Uterus (tissue), 4 donors: Measurements from ENCODE around the gene ANKH. TPM values are rescaled to one million over a fixed set of nuclear protein-coding genes. Genes with fewer than 3 reads are reported as not detected.

Source experiments
- DNase-seq, 2 donors: peaks; one replicate each; pipeline ENCODE4 v3.0.0-alpha.2; 2019 to 2020
- H3K27ac ChIP-seq, 2 donors: fragments of 200-600 bp; sonication (generic); 1 replicate in 1 of 2; 2 replicates in 1 of 2; pipeline ENCODE4 v1.5.1; 2016 to 2018
- H3K27me3 ChIP-seq, 2 donors: fragments of 200-600 bp; sonication (generic); one replicate each; pipeline ENCODE4 v1.5.1; 2018 to 2019; ENCODE audit warnings: control low read depth in 1 of 2
- H3K36me3 ChIP-seq, 2 donors: fragments of 200-600 bp; sonication (generic); one replicate each; pipeline ENCODE4 v1.5.1; 2019; ENCODE audit warnings: control low read depth in 1 of 2
- H3K4me1 ChIP-seq, 2 donors: fragments of 200-600 bp; sonication (generic); one replicate each; pipeline ENCODE4 v1.5.1; 2018 to 2019; ENCODE audit warnings: control low read depth in 1 of 2
- H3K4me3 ChIP-seq, 2 donors: fragments of 200-600 bp; sonication (generic); 1 replicate in 1 of 2; 2 replicates in 1 of 2; pipeline ENCODE4 v1.5.1; 2018 to 2019; ENCODE audit warnings: mild to moderate bottlenecking in 1 of 2
- H3K9me3 ChIP-seq, 2 donors: fragments of 200-600 bp; sonication (generic); one replicate each; pipeline ENCODE4 v1.5.1; 2019; ENCODE audit warnings: control low read depth in 1 of 2
- POLR2A ChIP-seq, 2 donors: fragments of 450-650 bp; IDR thresholded peaks; one replicate each; pipeline ENCODE4 v1.6.1; 2016; ENCODE audit warnings: antibody characterized with exemption in 2 of 2, mild to moderate bottlenecking in 1 of 2, moderate library complexity in 1 of 2
- intact Hi-C: fragments of 100-400 bp; cut with DNase I; formaldehyde crosslinking; loops from one replicate; pipeline ENCODE4 v1.15.1; 2023; ENCODE audit warnings: low total_unique reads
- total RNA-seq, 4 donors: library from RNA; depleted of rRNA in 3 of 4; stranded (reverse); fragments of >200 nt in 3 of 4; gene quantifications; one replicate each; pipeline versions ENCODE4 v1.1.0 to v1.2.4, GENCODE V29; 2014 to 2023
- TF ChIP-seq, protein P1 (sequence below), 4 experiments: fragments of 200-600 bp in 2 of 4; fragments of 450-650 bp in 2 of 4; sonication (generic) in 2 of 4; IDR thresholded peaks; one replicate each; pipeline ENCODE4 v1.5.1; 2016 to 2019; ENCODE audit warnings: antibody characterized with exemption in 4 of 4, mild to moderate bottlenecking in 2 of 4, moderate library complexity in 1 of 4
- donor health status: DM: yes; HTN: yes; CAD: no.

The ANKH gene
- total RNA-seq, 4 donors from 2014 or later, result 2.9 to 47.7 (median 26.9) TPM

DNA sequence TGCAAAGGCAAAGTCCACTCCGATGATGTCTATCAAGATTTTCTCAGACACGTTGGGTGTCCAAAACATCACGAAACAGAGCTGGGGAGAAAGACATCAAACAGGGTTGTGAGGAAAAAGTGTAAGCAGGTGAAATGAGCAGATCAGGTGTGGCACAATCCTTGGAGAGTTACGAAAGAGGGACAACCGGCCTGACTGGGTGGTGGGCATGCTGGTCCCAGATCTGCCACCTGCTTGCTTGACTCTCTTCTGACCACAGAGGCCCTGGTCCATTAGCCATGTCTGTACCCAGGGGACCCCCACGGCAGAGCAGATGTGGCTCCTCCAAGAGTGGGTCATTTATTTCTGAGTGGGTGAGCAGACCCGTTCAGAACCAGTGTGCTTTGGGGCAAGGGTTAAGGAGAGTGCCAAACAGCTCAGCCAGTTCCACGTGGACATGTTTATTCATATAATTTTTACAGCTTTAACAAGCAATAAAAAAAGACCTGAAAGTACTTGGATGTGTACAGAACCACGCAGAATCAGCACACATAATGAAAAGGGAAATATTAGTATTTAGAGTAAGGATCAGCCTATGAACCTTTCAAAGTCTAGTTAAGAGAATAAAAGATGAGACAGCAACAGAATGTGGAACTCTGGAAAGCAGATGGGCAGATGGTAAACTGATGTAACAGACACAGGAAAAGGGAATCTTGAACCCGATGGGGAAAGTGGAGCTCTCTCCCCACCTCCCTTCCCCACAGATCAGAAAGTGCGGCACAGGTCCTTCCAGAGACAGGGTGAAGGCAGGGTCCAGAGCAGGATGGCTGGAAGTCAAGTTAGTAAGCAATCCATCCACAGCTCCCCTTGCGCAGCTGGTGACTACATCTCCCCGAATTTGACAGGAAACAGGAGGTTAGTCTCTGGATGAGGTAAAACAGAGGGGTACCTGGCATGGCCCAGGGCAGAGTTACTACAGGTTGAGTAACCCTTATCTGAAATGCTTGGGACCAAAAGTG is 154.5 kb downstream of the ANKH start:
- H3K9me3 ChIP-seq, result no peaks in the 10 kb centered on the region
- H3K4me3 ChIP-seq, result no peak overlapping the region
- intact Hi-C loops, result no loop called here
- H3K27me3 ChIP-seq, result no peaks in the 10 kb centered on the region
- H3K36me3 ChIP-seq, result no peaks in the 10 kb centered on the region
- H3K27ac ChIP-seq, result no peak overlapping the region
- TF ChIP-seq, protein P1, sequence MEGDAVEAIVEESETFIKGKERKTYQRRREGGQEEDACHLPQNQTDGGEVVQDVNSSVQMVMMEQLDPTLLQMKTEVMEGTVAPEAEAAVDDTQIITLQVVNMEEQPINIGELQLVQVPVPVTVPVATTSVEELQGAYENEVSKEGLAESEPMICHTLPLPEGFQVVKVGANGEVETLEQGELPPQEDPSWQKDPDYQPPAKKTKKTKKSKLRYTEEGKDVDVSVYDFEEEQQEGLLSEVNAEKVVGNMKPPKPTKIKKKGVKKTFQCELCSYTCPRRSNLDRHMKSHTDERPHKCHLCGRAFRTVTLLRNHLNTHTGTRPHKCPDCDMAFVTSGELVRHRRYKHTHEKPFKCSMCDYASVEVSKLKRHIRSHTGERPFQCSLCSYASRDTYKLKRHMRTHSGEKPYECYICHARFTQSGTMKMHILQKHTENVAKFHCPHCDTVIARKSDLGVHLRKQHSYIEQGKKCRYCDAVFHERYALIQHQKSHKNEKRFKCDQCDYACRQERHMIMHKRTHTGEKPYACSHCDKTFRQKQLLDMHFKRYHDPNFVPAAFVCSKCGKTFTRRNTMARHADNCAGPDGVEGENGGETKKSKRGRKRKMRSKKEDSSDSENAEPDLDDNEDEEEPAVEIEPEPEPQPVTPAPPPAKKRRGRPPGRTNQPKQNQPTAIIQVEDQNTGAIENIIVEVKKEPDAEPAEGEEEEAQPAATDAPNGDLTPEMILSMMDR (IDR thresholded peaks at IDR 0.05), result no peak
- no peak for TF ChIP-seq POLR2A (IDR thresholded peaks at IDR 0.05)
- no peak for DNase-seq
- H3K4me1 ChIP-seq, result no peaks in the 10 kb centered on the region

DNA sequence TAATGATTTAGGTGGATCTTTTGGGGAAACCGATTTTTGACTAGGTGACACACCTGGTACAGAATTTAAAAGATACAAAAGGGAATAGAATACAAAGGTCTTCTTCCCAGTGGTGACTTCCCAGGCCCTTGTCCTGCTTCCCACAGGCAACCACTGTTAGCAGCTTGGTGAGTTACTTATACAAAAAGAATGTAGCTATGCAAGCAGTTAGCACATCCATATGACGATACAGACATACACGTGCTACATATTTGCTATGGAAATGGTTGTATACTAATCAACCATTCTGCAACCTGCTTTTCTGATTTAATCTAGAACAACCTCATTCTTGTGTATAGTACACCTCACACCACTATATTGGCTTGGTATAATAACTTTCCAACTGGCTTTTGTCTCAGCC is 156.1 kb downstream of the ANKH start:
- Histone ChIP-seq H3K27ac (no peak overlapping the region), H3K9me3 (no peaks in the 10 kb centered on the region), H3K27me3 (no peaks in the 10 kb centered on the region), H3K4me3 (no peak overlapping the region), H3K4me1 (no peaks in the 10 kb centered on the region), H3K36me3 (no peaks in the 10 kb centered on the region)
- intact Hi-C loops, result no loop called here
- TF ChIP-seq, protein P1 (IDR thresholded peaks at IDR 0.05), result no peak
- DNase-seq, result no peak

- H3K27me3 ChIP-seq, result no peaks in the 10 kb centered on the region
- no peak overlapping the region for H3K4me3 ChIP-seq
- TF ChIP-seq POLR2A (IDR thresholded peaks at IDR 0.05), result no peak
- TF ChIP-seq, protein P1 (IDR thresholded peaks at IDR 0.05), result no peak
- H3K9me3 ChIP-seq, result no peaks in the 10 kb centered on the region
- H3K27ac ChIP-seq, result no peak overlapping the region
- H3K36me3 ChIP-seq, result no peaks in the 10 kb centered on the region
- H3K4me1 ChIP-seq, result no peaks in the 10 kb centered on the region
- DNase-seq, result no peak
- intact Hi-C loops, result no loop called here
These were observed 156.9 kb downstream of the ANKH start for GRCh38 chr5:14714706-14715105.

DNA sequence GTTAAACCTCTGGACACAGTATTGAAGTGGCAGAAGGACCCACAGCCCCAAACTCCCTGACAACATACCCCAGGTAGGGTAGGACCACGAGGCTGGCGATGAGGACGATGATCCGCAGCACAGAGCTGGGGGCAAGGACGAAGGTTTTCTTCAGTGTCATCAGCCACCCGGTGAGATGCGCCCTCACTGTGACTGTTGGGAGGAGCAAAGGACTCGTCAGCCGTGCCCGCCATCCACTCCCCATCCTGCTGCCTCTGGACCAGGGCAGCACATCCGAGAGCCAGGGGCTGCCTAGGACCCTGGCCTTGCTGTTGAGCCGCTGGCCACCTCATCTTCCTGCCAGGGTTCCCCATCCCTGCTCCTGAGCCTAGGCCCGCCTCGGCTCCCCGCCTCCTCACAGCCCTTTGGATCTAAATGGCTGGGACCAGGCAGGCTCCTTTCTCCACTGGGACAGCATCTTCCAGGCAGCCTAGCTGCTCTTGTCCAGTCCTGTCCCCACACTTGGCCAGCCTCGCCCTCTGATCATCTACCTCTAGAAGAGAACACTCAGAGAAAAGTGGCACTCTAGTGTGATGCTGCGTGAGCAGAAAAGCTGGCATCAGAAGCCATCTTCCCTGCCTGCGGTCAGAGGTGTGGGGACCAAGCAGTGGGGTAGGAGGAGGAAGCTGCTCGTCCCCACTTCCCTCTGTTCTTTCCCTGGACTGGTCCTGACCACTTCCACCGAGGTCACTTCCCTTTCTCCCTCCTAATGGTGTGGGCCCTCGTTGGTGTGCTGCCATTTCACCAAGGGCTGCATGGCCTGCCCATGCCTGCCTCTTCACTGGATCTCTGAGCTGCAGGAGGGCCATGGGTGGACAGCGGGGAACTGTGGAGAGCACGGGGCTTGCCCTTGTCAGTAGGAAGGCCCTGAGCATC is 157.8 kb downstream of the ANKH start:
- no peaks in the 10 kb centered on the region for H3K27me3 ChIP-seq
- TF ChIP-seq, protein P1 (IDR thresholded peaks at IDR 0.05), result no peak
- no peak for TF ChIP-seq POLR2A (IDR thresholded peaks at IDR 0.05)
- H3K4me3 ChIP-seq, result no peak overlapping the region
- intact Hi-C loops, result no loop called here
- no peaks in the 10 kb centered on the region for H3K4me1 ChIP-seq
- no peak overlapping the region for H3K27ac ChIP-seq
- no peak for DNase-seq
- no peaks in the 10 kb centered on the region for H3K9me3 ChIP-seq
- no peaks in the 10 kb centered on the region for H3K36me3 ChIP-seq
